Measurements from ENCODE around the gene TUSC2. TPM values are rescaled to one million over a fixed set of nuclear protein-coding genes. Genes with fewer than 3 reads are reported as not detected.

The TUSC2 gene
- polyA plus RNA-seq, 1 donor from 2014 or later = 88.8 TPM

GRCh38 chr3:50358911-50359759, 31.1 kb upstream of the TUSC2 start, which contains the start of gene TMEM115:
TSS of gene TMEM115 (minus strand) at chr3:50359521. CDS start at chr3:50359063, 458 bp downstream.
- no peaks in the 10 kb centered on the region for H3K9me2 ChIP-seq (ENCODE audit: insufficient read depth, low read length)
- peak within 1 kb of the TSS; percentile 52 for H2AFZ ChIP-seq (ENCODE audit: low read depth, low read length)
- no peaks in the 10 kb centered on the region for H3F3A ChIP-seq (ENCODE audit: insufficient read depth, low read length, poor library complexity, severe bottlenecking)
- peaks cover 38% of the 10 kb centered on the region for H3K79me2 ChIP-seq (replicated peaks; ENCODE audit: insufficient read depth, low read length)
- no peaks in the 10 kb centered on the region for H3K9me3 ChIP-seq (ENCODE audit: low read length)
- TF ChIP-seq MXI1 (conservative IDR thresholded peaks at IDR 0.05; ENCODE audit: poor library complexity, severe bottlenecking) (peak; percentile 71), POLR2AphosphoS5 (IDR thresholded peaks at IDR 0.05) (peak; percentile 89), RAD21 (conservative IDR thresholded peaks at IDR 0.05) (no peak), SMC3 (conservative IDR thresholded peaks at IDR 0.05; ENCODE audit: poor library complexity) (peak; percentile 38), EP300 (conservative IDR thresholded peaks at IDR 0.05; ENCODE audit: poor library complexity, severe bottlenecking) (peak; percentile 30), REST (IDR thresholded peaks at IDR 0.05; ENCODE audit: borderline replicate concordance) (peak; percentile 43), EZH2 (IDR thresholded peaks at IDR 0.05; ENCODE audit: borderline replicate concordance, insufficient read depth, low read length, poor library complexity, severe bottlenecking) (no peak), TAF1 (IDR thresholded peaks at IDR 0.05; ENCODE audit: low read depth) (peak; percentile 42)
- TF ChIP-seq, protein P1, sequence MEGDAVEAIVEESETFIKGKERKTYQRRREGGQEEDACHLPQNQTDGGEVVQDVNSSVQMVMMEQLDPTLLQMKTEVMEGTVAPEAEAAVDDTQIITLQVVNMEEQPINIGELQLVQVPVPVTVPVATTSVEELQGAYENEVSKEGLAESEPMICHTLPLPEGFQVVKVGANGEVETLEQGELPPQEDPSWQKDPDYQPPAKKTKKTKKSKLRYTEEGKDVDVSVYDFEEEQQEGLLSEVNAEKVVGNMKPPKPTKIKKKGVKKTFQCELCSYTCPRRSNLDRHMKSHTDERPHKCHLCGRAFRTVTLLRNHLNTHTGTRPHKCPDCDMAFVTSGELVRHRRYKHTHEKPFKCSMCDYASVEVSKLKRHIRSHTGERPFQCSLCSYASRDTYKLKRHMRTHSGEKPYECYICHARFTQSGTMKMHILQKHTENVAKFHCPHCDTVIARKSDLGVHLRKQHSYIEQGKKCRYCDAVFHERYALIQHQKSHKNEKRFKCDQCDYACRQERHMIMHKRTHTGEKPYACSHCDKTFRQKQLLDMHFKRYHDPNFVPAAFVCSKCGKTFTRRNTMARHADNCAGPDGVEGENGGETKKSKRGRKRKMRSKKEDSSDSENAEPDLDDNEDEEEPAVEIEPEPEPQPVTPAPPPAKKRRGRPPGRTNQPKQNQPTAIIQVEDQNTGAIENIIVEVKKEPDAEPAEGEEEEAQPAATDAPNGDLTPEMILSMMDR (IDR thresholded peaks at IDR 0.05; ENCODE audit: poor library complexity, severe bottlenecking) = peak; percentile 28
- H3K27me3 ChIP-seq (ENCODE audit: insufficient read depth, low read depth, low read length) = no peaks in the 10 kb centered on the region
- H3K36me3 ChIP-seq (ENCODE audit: insufficient read depth, low read length) = no peaks in the 10 kb centered on the region
- H3K4me2 ChIP-seq (ENCODE audit: low read length) = peak within 1 kb of the TSS; percentile 73
- H3K9ac ChIP-seq (ENCODE audit: low read length) = peak within 1 kb of the TSS; percentile 95
- H4K20me1 ChIP-seq (ENCODE audit: insufficient read depth) = peaks cover 9% of the 10 kb centered on the region
- H3K27ac ChIP-seq (ENCODE audit: low read length) = peak within 1 kb of the TSS; percentile 71
- peak within 1 kb of the TSS; percentile 94 for H3K4me3 ChIP-seq (ENCODE audit: low read length)

- peaks cover 9% of the 10 kb centered on the region for H4K20me1 ChIP-seq (ENCODE audit: insufficient read depth)
- H3K27ac ChIP-seq (ENCODE audit: low read length) = no peak overlapping the region
Observed at GRCh38 chr3:50358355-50358910, 30.4 kb upstream of the TUSC2 start.

More at GRCh38 chr3:50358355-50358910, 30.4 kb upstream of the TUSC2 start:
- Histone ChIP-seq H3F3A (ENCODE audit: insufficient read depth, low read length, poor library complexity, severe bottlenecking) (no peaks in the 10 kb centered on the region), H3K9ac (ENCODE audit: low read length) (peak overlapping the region; percentile 95), H3K4me2 (ENCODE audit: low read length) (peak overlapping the region; percentile 73), H3K9me2 (ENCODE audit: insufficient read depth, low read length) (no peaks in the 10 kb centered on the region), H3K27me3 (ENCODE audit: insufficient read depth, low read depth, low read length) (no peaks in the 10 kb centered on the region), H2AFZ (ENCODE audit: low read depth, low read length) (no peak overlapping the region), H3K79me2 (replicated peaks; ENCODE audit: insufficient read depth, low read length) (peaks cover 38% of the 10 kb centered on the region), H3K9me3 (ENCODE audit: low read length) (no peaks in the 10 kb centered on the region), H3K4me3 (ENCODE audit: low read length) (peak overlapping the region; percentile 94), H3K36me3 (ENCODE audit: insufficient read depth, low read length) (no peaks in the 10 kb centered on the region)
- no peak for TF ChIP-seq EP300 (conservative IDR thresholded peaks at IDR 0.05; ENCODE audit: poor library complexity, severe bottlenecking)
- TF ChIP-seq REST (IDR thresholded peaks at IDR 0.05; ENCODE audit: borderline replicate concordance) = no peak
- TF ChIP-seq EZH2 (IDR thresholded peaks at IDR 0.05; ENCODE audit: borderline replicate concordance, insufficient read depth, low read length, poor library complexity, severe bottlenecking) = no peak
- no peak for TF ChIP-seq RAD21 (conservative IDR thresholded peaks at IDR 0.05)
- TF ChIP-seq, protein P1 (IDR thresholded peaks at IDR 0.05; ENCODE audit: poor library complexity, severe bottlenecking) = no peak
- no peak for TF ChIP-seq TAF1 (IDR thresholded peaks at IDR 0.05; ENCODE audit: low read depth)
- no peak for TF ChIP-seq MXI1 (conservative IDR thresholded peaks at IDR 0.05; ENCODE audit: poor library complexity, severe bottlenecking)
- no peak for TF ChIP-seq SMC3 (conservative IDR thresholded peaks at IDR 0.05; ENCODE audit: poor library complexity)
- no peak for TF ChIP-seq POLR2AphosphoS5 (IDR thresholded peaks at IDR 0.05)

Data from neural cell (in vitro differentiated cells).